Measurements from ENCODE around the gene KIAA1143.

KIAA1143 gene
- total RNA-seq, result 65.3 to 66.6 reads per million in 2 donors

GRCh38 chr3:44761424-44762169 is at the start of gene KIAA1143, which contains the start of gene KIF15:
TSS of gene KIAA1143 (minus strand) at chr3:44761619. CDS start at chr3:44761602, 17 bp downstream.
TSS of gene KIF15 (plus strand) at chr3:44761794. CDS start at chr3:44761866, 72 bp downstream.
- peak; percentile 88 for DNase-seq

DNA sequence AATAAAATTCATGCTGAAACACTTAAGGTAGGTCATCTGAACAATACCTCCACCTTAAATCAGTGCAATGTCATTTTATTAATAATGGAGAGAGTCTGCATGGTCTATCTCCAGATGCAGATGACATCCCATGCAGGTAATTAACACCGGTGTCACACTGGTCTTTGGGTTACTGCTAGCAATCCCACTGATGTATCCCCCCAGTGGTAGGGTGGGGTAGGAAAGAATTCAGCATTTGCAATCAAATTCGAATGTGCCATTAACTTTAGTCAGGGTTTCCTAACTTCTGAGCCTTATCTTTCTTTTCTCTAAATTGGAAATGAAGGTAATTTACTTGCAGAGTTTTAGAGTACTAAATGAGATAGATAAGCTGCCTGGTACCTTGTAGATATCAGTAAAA is 44.5 kb upstream of the KIAA1143 start:
- DNase-seq, result no peak

GRCh38 chr3:44803298-44803697 is 41.9 kb upstream of the KIAA1143 start:
- no peak for DNase-seq

DNA sequence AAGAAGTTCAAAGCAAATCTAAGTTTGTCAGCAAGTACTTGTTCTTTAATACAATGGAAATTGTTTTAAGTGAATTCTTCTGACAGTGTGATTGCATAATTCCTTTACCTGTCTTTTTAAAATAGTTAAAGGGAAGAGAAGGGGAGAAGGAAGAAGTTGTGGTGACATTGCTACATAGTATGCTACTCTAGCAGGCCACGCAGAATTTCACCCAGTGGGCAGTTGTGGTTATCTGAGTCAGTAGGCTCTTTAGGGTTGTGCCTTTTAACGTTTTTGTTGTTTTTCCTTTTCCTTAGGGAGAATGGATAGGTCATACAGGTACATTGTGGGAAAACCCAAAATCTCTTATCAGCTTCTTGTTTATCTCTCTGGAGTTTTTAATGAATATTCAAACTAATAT is 40.6 kb upstream of the KIAA1143 start:
- no peak for DNase-seq

DNA sequence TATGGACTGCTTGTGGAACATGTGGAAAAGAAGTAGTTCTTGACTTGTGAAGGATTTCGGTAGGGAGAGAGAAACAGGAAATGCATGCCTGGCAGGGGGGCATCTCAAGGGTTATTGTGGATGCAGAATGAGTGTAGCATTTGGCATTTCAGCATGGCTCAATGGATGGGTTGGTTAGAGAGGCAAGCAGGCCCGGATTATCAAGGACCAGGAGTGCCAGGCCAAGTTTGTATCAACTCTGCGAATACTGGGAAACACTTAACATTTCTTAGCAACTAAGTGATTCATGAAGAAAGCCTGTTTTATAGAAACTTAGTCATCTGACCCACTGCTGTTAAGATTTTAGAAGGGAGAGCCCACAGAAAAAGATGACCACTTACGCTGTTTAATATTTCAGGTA is 33.8 kb upstream of the KIAA1143 start:
- no peak for DNase-seq

GRCh38 chr3:44782891-44783290 is 21.5 kb upstream of the KIAA1143 start:
- no peak for DNase-seq

- no peak for DNase-seq
Measured at GRCh38 chr3:44772099-44772442, 10.7 kb upstream of the KIAA1143 start.

GRCh38 chr3:44771424-44772098 is 10.1 kb upstream of the KIAA1143 start:
- DNase-seq, result no peak

- DNase-seq, result no peak
Measured at GRCh38 chr3:44764248-44764647, 2.8 kb upstream of the KIAA1143 start.

DNA sequence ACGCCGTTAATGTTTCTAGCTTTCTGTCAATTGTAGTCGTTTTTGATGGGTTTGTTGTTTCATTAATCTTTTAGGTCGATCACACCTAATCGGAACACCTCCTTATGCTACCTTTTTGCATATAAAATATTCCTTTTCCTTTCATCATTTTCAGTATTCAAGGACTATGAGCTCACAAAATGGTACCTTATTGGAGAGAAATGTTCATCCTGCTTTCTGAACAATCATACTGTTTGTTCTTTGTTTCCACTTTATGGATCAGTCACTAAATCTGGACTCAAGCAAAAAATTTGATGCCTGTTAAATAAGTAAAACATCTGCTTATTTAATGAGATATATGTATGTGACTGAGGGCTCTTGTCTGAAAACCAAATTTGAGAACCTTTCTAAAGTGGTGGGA is 1.3 kb upstream of the KIAA1143 start:
- no peak for DNase-seq

- no peak for DNase-seq
Measured at GRCh38 chr3:44762170-44762677, 805 bp upstream of the KIAA1143 start.

DNA sequence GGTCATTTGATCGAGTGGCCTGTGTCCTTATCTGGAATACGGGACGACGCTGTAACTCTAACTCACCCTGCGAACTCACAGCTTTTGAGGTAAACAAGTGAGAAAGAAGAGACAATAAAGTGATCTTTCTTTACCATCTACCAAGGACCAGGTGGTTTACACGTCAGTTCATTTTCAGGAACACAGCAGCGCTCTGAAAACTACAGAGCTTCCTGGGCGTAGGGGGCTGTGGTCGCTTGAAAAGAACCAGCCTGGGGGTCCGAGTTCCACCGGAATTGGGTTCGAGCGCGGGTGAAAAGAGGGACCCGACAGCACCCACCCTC is 357 bp downstream of the KIAA1143 start:
- DNase-seq, result no peak

GRCh38 chr3:44734646-44735168 is 26.7 kb downstream of the KIAA1143 start:
- DNase-seq, result no peak

DNA sequence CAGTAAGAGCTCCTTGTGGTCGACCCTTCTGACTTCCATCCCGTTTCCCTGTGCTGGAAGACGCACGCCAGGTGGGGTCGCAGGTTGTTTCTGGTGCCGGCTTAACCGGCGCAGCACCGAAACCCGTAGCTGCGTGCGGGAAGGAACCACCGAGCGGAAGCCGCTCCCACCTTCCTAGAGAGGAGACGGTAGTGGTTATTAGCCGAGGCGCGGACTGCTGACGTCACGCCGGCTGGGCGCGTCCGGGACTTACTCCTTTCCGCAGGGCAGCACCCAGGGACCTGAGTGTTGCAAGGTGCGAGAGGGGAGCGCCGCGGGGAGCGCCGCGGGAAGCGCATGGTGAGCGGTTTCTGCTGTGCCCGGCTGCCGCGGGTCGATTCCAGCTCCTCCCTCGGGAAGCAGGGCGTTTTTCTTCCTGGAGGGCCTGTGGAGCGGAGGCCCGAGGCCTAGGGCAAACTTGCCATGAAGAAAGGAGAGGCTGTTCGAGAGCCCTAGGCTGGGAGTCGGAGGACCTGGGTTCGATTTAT is 32.0 kb downstream of the KIAA1143 start, which contains the start of gene ZNF501:
ZNF501 (plus strand) TSS at position 252 of the 527 bp plus-strand sequence. CDS start 4,787 bp downstream, outside the sequence.
- peak; percentile 73 for DNase-seq

DNA sequence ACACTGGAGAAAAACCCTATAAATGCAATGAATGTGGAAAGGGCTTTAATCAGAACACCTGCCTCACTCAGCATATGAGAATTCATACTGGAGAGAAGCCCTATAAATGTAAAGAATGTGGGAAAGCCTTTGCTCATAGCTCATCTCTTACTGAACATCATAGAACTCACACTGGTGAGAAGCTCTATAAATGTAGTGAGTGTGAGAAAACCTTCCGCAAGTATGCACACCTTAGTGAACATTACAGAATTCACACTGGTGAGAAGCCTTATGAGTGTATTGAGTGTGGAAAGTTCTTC is 39.4 kb downstream of the KIAA1143 start:
- no peak for DNase-seq

- DNase-seq, result no peak
Measured at GRCh38 chr3:44721231-44722102, 40.0 kb downstream of the KIAA1143 start.

- DNase-seq, result peak; percentile 28
Measured at GRCh38 chr3:44712455-44713075, 48.9 kb downstream of the KIAA1143 start, which contains the start of gene ZNF502. TSS of gene ZNF502 (plus strand) at chr3:44712660. CDS start at chr3:44720262, 7,602 bp downstream.
